A204.1 (cell line): ENCODE data around the gene WIPF3.
"Not testable (repeated sequence)": the region's sequence is repeated elsewhere in the genome, so short reads cannot be mapped to it uniquely, and the experiment has no call there.

Experiments used
- FAIRE-seq: peaks from 2 replicates; lab custom pipeline; 2012; peaks lifted over from hg19 to GRCh38; lab: Jason Lieb, UNC

WIPF3 gene

DNA sequence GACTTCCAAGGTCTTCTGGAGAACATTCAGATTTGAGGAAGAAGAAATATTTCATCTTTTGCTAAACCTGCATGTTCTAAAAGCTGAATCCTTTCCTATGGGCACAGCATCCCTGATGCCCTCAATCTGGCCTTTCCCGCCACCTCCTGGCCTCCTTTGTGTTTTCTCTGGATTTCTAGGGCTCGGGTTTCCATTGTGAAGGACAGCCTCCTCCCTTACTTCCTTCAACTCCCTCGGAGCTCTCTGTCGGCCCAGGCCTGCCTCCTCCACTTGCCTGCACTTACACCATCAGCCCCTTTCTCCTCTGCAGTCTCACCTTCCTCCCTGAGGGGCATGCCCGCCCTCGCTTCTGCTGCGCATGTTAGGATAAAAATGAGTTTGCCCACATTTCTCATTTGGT lies 75.4 kb downstream of the WIPF3 start:
- no peak for FAIRE-seq

DNA sequence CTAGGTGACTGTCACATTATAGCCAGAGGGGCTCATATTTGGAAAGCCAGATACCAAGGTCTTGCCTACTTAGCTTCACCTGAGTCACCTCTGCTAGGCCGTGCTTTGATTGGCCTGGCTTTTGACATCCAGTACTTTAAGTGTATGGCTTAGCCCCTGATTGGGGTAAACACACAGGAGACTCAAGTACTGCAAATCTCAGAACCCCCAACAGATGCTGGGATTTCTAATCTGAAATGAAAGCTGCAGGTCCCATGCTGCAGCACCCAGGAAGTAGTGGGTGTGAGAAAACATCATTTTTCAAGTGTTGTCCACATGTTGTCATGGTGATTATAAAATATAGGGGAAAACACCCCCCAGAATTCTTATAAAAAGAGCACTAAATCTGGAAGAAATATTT lies 76.2 kb downstream of the WIPF3 start:
- no peak for FAIRE-seq

DNA sequence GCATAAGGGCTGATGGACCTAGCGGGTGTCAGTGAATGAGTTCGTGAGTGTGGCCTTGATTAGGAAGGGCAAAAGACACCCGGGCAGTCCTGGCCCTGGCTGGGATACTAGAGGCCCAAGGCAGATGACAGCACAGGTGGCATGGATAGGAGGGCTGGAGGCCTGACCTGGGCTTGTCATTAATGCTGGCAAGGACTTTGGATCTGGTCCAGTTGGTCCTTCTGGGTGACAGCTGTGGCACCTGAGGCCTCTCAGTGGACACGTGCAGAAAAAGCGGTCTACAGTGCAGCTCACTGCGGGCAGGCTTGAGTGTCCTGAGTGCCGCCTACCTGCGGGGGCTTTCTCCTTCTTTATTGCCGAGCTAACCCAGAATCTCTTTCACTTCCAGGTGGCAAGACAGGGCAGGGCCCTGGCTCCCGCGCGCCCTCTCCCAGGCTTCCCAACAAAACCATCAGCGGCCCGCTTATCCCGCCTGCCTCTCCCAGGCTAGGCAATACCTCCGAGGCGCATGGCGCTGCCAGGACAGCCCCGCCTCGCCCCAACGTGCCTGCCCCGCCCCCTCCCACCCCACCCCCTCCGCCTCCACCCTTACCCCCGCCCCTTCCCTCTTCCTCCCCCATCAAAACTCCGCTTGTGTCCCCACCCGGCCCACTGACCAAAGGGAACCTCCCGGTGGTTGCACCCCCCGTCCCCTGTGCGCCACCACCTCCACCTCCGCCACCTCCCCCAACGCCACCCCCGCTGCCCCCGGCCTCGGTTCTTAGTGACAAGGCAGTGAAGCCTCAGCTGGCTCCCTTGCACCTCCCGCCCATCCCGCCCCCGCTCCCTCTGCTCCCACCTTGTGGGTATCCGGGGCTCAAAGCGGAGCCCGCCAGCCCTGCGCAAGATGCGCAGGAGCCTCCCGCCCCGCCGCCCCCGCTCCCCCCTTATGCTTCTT lies 77.4 kb downstream of the WIPF3 start:
- FAIRE-seq: no peak

DNA sequence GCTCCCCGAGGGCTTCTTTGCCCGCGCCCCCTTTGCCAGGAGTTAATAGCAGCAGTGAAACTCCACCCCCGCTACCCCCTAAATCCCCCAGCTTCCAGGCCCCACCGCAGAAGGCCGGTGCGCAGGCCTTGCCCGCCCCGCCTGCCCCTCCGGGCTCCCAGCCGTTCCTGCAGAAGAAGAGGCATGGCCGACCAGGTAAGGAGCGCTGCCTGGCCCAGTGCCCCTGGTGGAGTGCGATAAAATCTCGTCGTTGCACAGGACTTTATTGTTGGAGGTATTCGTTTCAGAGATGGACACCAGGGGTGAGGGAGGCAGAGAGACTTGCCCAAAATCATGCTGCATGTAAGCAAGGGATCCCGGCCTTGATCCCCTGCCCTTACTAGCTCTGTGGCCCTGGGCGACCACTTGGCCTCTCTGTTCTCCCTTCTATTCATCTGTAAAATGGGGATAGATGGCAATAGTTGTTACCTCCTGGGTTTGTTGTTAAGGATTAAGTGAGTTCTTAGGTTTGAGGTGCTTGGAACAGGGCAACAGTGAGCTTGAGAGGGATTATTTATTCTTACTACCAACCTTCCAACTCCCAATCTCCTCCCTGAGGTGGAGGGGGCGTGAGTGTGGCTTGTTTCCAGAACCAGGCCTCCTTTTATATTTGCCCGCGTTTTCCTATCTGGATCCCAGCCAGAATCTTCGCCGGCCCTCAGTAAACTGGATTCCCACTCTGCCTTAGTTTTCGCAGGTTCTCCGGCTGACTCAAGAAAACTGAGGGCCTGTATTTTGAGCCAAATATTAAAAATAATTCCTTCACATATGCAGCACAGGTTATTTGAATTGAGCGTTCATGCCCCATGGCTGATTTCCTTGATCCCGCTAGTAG lies 78.3 kb downstream of the WIPF3 start:
- no peak for FAIRE-seq

DNA sequence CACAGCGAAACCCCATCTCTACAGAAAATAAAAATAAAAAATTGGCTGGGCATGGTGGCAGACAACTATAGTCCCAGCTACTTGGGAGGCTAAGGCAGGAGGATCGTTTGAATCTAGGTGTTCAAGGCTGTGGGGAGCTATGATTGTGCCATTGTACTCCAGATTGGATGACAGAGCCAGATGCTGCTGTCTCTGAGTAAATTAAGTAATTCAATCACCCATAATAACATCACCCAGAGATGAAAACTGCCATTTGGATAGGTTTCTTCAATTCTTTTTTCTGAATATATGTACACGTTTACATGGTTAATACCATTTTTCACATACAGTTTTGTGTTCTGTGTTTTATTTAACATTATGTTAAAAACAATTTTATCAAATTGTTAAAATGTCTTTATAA lies 79.3 kb downstream of the WIPF3 start:
- no peak for FAIRE-seq

DNA sequence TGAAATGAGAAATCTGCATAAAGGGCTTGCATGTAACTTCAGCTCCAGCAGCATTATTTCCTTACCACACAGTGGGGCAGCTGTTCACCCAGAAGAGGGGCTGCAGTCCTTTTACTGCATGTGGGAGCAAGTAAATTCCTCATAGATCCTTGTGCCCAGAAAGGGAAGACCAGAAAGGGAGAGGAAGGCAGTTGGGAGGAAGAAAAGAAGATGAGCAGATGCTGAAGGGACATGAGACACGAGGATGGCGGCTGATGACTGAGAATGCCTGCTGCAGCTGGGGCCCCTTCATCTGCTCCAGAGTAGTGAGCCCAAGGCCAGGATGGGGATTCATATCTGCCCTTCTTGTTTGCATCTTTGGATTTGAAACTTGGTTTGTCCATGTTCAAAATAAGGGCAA lies 80.5 kb downstream of the WIPF3 start:
- no peak for FAIRE-seq

DNA sequence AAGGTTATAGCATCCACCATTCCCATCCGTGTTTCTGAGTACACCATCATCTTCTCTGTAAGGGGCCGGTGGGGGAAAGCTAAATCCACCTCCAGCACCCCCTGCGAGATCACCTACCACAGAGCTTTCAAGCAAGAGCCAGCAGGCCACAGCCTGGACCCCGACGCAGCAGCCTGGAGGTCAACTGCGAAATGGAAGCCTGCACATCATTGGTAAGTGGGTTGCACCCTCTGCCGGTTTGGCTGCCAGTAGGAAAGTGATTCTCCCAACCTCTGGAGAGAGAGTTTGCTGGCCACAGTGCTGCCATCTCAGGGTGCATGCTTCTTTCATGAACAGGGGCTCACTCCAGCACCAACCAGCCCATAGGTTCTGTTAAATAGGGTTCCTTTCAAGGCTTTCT lies 81.7 kb downstream of the WIPF3 start:
- no peak for FAIRE-seq

DNA sequence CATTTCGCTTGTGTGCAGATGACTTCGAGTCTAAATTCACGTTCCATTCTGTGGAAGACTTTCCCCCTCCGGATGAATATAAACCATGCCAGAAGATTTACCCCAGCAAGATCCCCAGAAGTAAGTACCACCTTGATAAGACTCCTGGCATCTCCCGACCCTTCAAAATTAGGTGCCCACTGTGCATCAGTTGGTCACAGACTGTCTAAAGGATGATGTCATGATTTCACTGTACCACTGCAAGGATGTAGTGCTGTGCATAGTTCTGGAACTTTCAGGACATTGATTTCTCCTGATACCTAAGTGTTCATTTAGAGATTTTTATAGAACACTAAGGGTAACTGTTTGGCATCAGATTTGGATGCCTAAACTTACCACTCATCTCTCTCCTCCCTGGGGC lies 83.0 kb downstream of the WIPF3 start:
- no peak for FAIRE-seq

DNA sequence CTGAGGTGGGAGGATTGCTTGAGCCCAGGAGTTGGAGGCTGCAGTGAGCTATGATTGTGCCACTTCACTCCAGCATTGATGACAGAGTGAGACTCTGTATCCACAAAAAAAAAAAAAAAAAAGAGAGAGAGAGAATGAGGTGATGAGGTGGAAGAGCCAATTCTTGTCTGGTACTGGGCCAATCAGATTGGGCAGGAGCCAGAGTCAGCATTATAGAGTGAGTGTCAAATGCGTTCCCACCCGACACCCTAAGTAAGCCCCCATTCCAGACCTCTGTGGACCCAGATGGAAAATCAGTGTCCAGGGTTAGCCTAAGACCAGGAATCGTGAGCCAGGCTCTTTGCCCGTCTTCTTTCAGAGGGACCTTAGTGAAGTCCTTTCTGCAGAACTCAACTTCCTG lies 83.9 kb downstream of the WIPF3 start:
- FAIRE-seq: no peak

DNA sequence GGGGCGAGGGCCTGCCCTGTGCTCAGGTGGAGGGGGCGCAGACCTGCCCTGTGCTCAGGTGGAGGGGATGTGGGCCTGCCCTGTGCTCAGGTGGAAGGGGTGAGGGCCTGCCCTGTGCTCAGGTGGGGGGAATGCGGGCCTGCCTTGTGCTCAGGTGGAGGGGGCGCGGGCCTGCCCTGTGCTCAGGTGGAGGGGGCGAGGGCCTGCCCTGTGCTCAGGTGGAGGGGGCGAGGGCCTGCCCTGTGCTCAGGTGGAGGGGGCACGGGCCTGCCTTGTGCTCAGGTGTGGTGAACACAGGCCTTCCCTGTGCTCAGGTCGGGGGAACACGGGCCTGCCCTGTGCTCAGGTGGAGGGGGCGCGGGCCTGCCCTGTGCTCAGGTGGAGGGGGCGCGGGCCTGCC lies 84.5 kb downstream of the WIPF3 start:
- FAIRE-seq: not testable (repeated sequence)

DNA sequence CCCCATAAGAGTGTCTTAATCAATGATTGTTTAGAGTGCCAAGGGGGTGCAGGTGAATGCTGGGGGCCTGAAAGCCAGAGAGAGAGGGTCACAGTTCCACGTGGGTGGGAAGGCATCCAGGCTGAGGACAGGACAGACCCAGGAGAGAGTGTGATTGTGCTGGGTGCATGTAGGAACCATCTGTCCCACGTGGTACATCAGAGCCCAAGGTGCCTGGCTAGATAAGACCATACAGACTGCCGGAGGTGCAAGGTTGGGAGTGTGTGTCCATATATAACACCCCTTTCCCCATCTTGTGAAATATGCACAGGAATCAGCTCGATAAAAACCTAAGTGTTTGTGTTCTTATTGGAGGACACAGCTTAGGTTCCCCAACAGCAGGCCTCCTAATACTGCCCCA lies 85.5 kb downstream of the WIPF3 start:
- no peak for FAIRE-seq

DNA sequence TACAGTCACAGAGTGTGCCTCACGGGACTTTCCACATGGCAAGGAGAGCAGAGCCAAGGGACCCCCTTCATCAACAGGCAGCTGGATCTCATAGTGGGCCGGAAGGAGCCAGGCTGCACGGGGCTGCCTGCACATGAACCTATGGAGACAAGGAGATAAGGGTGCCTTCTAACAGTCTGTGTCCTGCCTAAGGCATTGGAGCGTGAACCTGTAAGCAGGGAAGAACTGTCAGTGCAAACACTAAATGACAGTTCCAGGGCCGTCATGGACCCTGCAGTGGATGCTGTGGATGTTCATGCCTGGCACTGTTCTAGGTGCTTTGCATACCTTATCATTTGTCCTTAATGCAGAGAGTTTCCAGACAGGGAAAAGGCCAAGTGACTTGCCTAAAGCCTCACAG lies 85.9 kb downstream of the WIPF3 start:
- no peak for FAIRE-seq

DNA sequence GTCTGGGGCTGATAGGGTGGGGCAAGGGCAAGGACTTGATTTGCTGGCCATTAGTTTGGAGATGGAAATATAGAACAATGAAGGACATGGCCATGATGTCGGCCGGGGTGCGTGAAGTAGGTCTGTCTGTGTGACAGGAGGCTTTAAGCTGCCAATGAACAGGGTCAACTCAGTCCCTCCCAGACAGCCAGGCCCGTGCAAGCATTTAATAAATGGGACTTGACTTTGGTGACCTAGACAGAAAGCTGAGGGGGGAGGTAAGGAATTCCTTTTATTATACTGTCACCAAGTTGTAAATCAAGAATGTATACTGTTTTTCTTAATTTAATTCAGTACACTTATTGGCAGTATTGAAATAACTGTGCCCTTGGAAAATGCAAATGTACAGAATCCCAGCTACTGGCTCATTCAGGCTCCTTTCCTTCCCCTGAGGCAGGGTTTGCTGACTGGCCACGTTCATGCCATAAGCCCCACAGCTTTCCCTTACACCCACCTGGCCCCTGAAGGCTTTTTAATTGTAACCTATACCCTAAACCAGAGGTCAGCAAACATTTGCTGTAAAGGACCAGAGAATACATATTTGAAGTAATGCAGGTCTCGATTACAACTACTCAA lies 87.2 kb downstream of the WIPF3 start:
- no peak for FAIRE-seq

DNA sequence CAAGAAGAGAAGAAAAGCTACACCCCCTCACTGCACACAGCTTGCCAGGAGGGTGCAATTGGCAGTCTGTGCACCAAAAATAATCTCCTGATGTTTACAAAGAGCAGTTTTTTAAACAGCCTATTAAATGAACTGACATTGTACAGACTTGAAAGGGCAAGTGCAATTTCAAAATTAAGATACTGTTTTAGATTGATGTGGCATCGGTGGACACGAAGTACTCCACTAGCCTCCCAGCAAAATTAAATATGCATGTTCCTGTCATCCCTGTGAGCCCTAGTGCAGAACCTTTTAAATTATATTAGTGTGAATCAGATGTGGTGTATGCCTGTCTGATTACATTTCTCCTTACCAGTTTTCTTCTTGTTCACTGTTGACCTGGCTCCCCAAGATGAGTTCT lies 87.9 kb downstream of the WIPF3 start:
- no peak for FAIRE-seq

DNA sequence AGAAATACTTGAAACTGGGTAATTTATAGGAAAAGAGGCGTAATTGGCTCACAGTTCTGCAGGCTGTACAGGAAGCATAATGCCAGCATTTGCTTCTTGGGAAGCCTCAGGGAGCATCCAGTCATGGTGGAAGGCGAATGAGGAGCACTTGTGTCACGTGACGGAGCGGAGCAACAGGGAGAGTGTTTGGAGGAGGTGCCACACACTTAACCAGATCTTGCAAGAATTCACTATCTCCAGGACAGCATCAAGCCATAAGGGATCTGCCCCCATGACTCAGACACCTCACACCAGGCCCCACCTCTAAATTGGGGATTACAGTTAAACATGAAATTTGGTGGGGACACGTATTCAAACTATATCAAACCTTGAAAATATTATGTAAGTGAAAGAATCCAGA lies 89.3 kb downstream of the WIPF3 start:
- FAIRE-seq: no peak

DNA sequence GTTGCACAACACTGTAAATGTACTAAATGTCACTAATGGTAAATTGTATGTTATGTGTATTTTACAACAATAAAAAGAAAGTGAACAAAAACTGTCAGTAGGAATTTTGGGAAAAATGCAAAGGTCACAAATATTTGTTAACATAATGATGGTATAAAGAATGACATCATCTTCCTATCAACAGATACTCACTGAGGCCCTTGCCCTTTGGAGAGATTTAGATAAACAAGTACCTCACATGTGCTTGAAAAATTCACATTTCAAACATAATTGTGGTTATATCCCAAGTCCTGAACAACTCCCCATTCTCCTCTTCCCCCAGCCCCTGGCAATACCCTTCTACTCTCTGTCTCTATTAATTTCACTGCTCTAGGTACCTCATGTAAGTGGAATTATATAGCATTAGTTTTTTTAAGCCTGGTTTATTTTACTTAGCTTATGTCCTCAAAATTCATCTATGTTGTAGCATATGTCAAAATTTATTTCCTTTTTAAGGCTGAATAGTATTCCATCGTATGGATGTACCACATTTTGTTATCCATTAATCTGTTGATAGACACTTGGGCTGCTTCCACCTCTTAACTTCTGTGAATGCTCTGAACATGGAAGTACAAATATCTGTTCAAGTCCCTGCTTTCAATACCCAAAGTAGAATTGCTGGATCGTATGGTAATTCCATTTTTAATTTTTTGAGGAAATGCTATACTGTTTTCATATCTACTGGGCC lies 90.5 kb downstream of the WIPF3 start:
- FAIRE-seq: no peak

DNA sequence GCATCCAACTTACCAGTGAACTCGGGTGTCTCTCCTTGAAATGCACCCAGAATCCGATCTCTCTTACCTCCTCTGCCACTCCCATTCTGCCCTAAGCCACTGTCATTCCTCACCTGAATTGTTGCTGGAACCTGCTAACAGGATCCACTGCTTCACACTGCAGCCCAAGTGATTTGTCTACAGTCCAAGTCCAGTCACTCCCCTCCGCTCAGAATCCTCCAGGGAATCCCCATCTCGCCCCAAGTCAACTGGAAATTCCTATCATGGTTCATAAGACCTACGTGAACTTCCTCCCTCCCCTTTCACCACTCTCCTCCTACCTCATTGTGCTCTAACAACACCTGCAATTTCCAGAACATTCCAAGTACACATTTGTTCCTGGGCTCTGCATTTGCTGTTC lies 92.0 kb downstream of the WIPF3 start:
- FAIRE-seq: no peak

DNA sequence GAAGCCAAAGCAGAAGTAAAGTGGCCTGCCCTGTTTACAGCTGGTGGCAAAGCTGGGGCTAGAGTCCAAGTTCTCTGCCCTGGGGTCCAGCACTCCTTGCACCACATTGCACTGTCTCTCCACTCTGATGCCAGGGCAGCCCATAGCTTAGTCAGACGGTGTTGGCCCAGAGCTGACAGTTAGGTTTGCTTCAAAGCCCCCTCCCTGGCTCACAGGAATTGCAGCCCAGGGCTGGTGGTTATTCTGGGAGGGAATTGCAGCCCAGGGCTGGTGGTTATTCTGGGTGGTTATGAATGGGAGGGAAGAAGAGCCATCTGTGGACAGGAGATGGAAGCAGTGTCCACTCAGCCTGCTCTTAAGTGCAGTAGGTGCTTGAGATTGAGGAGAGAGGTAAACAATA lies 94.4 kb downstream of the WIPF3 start:
- FAIRE-seq: no peak

DNA sequence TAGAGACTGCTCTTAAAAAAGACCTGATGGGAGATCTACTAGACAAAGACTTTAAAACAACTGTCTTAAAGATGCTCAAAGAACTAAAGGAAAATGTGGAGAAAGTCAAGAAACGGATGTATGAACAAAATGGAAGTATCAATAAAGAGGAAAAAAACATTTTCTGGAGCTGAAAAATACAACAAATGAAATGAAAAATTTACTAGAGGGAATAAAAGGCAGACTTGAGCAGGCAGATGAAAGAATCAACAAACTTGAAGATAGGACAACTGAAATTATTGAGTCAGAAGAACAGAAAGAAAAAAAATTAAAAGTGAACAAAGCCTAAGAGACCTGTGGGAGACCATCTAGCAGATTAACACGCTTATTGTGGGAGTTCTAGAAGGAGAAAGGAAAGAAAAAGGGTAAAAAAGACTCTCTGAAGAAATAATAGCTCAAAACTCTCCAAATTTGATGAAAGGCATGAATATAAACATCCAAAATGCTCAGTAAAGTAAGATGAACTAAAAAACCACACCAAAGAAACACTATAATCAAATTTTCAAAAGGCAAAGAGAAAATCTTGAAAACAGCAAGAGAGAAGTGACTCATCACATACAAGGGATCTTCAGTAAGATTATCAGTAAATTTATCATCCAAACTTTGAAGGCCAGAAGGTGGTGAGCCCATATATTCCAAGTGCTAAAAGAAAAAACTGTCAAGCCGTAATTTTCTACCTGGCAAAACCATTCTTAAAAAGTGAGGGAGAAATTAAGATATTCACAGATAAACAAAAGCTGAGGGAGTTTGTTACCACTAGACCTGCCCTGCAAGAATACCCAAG lies 100.1 kb downstream of the WIPF3 start:
- FAIRE-seq: no peak

DNA sequence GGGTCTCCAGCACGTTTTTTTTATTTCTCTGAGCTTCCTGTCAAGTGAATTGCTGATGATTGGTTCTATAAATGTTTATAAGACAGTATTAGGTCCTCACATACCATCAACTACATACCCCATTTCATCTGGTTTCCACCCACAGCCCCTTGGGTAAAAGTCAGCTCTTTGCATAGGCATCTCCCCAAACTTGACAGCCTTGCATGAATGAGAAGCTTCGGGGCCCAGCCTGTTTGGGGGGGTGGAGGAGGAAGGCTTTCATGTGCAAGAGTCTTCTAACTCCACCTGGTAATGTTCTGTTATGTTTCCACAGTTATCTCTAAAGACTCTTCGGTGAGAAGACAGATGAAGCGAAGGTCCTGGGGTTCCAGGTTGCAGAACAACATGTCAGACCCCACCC lies 107.9 kb downstream of the WIPF3 start:
- no peak for FAIRE-seq

DNA sequence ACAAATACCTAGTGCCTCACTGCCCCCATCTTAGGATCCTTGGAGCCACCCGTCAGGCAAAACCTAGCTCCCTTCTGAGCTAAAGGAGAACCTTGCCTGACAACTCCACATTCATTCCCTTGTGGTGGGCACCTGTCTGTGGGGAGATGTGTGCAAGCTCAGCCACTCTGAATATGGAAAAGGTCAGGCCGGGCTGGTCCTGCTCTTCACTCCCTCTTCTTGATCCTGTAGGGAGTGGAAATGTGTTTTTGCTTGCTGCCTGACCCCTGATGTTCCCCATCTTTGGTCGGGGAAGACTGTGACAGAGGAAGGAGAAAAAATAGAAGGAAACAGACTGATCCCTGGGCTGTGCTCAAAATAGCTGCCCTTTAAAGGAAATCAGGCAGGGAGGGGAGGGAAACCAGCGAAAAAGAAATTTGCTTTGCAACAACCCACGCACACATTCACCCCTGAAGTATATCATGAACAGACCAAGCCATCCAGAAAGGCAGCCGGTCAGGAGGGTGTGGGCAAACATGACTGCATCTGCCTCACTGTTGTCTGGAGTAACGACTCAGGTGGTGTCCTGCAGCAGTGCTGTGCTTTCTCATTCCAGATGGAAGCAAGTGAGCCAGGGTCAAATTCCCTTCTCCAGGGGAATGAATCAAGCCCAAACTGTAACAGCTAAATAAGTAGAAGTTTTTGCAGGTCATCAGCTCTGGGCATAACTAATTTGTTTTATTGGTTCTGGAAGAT lies 109.3 kb downstream of the WIPF3 start:
- no peak for FAIRE-seq
